ENCODE results near the gene TWIST1.

DNA sequence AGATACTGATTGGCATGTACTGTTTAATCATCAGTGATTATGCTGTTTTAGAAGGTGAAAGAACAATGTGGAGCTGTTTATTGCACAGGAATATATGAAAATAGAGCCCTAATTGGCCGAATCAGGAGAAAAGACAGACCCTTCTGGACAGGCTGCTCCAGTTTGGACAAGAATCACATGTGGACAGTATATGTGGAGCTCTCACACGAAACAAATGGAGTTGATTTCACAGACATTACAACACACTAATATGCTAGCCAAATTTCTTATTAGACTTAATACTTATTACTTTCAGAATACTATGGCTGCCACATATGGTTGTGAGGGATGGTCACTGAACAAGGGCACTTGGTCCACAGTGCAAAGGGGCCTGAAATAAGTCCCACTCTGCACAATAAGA is 15.5 kb downstream of the TWIST1 start:
- TF ChIP-seq EZH2 (IDR thresholded peaks at IDR 0.05; ENCODE audit: low read depth, unreplicated experiment) = no peak
- TF ChIP-seq, protein P1, sequence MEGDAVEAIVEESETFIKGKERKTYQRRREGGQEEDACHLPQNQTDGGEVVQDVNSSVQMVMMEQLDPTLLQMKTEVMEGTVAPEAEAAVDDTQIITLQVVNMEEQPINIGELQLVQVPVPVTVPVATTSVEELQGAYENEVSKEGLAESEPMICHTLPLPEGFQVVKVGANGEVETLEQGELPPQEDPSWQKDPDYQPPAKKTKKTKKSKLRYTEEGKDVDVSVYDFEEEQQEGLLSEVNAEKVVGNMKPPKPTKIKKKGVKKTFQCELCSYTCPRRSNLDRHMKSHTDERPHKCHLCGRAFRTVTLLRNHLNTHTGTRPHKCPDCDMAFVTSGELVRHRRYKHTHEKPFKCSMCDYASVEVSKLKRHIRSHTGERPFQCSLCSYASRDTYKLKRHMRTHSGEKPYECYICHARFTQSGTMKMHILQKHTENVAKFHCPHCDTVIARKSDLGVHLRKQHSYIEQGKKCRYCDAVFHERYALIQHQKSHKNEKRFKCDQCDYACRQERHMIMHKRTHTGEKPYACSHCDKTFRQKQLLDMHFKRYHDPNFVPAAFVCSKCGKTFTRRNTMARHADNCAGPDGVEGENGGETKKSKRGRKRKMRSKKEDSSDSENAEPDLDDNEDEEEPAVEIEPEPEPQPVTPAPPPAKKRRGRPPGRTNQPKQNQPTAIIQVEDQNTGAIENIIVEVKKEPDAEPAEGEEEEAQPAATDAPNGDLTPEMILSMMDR (conservative IDR thresholded peaks at IDR 0.05; ENCODE audit: low read depth in 2 of 2) = no peak

All from GM23338 (cell line).